ENCODE results near the gene SMCR8. TPM values are rescaled to one million over a fixed set of nuclear protein-coding genes. Genes with fewer than 3 reads are reported as not detected.

Gene SMCR8
- total and polyA plus RNA-seq, 2 of the 8 experiments (the other 6 are each of a cell fraction or from before 2014, with no cell fraction given) = 6.9 to 18.5 TPM

DNA sequence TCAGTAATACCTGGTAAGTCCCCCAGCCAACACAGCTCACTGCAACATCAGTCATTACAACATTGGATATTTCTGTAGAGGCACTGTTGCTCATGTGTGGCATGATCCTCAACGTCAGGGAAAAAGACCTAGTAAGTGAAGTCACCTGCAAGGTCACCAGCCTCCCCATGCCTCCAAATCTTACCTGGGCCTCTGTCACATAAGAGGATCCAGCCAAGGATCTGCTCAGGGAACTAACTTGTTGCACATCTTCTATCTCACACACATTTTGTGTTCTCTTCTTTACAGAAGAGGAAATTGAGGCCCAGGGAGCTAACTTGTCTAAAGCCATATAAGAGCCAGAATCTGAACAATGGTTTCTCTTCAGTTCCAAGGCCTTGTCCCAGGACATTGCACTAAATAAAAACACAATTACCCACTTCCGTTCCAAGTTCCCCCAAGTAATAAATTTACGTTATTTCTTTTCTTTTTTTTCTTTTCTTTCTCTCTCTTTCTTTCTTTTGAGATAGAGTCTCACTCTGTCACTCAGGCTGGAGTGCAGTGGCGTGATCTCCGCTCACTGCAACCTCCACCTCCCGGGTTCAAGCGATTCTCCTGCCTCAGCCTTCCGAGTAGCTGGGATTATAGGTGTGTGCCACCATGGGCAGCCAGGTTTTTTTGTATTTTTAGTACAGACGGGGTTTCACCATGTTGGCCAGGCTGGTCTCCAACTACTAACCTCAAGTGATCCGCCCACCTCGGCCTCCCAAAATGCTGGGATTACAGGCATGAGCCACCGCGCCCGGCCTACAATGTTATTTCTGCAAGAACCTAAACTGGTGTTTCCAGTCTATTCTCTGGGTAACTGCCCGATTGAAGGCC lies 47.0 kb downstream of the SMCR8 start (continued):
- TF ChIP-seq TCF12 (IDR thresholded peaks at IDR 0.05; ENCODE audit: low read depth, low read length) (no peak), KDM5A (IDR thresholded peaks at IDR 0.05; ENCODE audit: low read length) (no peak), MAFK (IDR thresholded peaks at IDR 0.05; ENCODE audit: low read depth, low read length) (no peak), RBBP5 (IDR thresholded peaks at IDR 0.05; ENCODE audit: borderline replicate concordance, low read depth, low read length) (no peak), EZH2 (IDR thresholded peaks at IDR 0.05; ENCODE audit: low read depth, low read length, severe bottlenecking) (no peak), PHF8 (conservative IDR thresholded peaks at IDR 0.05; ENCODE audit: low read depth, low read length) (no peak), SP2 (IDR thresholded peaks at IDR 0.05; ENCODE audit: low read length) (no peak), POLR2A (IDR thresholded peaks at IDR 0.05; ENCODE audit: control extremely low read depth in 1 of 2, low read depth in 2 of 2, low read length in 2 of 2) (no peak), HDAC6 (IDR thresholded peaks at IDR 0.05; ENCODE audit: low read depth, low read length) (no peak), CHD2 (IDR thresholded peaks at IDR 0.05; ENCODE audit: low read length) (no peak), ZNF274 (IDR thresholded peaks at IDR 0.05; ENCODE audit: borderline replicate concordance, extremely low read depth, low read length) (no peak)
